ENCODE results near the gene NAA15. TPM values are rescaled to one million over a fixed set of nuclear protein-coding genes. Genes with fewer than 3 reads are reported as not detected.
A peak's percentile ranks its signal among the peaks of the same experiment; 100 is the strongest.

The NAA15 gene
- total and polyA plus RNA-seq, 12 donors: 4.6 to 36.4 (median 29.0) TPM

- peak in 1 of 7 donors; percentile 19 for DNase-seq
- Histone ChIP-seq H3K9me3 (replicated peaks in 1 of 3) (peaks cover 0 to 6% (median 0%) of the 10 kb centered on the region in 3 donors), H3K27ac (no peak overlapping the region), H3K4me3 (no peak overlapping the region), H3K4me1 (replicated peaks in 1 of 2) (no peaks in the 10 kb centered on the region), H3K36me3 (replicated peaks in 1 of 2) (no peaks in the 10 kb centered on the region), H3K27me3 (no peaks in the 10 kb centered on the region)
- intact Hi-C loops (cut with DNase I): no loop called here
- WGBS, 4 donors: 68 to 81% (median 71%) methylated on average over 2 of the region's 2 CpGs
- TF ChIP-seq POLR2A (IDR thresholded peaks at IDR 0.05) (no peak), CTCF (IDR thresholded peaks at IDR 0.05) (peak; percentile 24 to 78 (median 65))
Measured at GRCh38 chr4:139416073-139416673, 114.9 kb downstream of the NAA15 start.

- intact Hi-C loops (cut with DNase I): no loop called here
- TF ChIP-seq POLR2A (IDR thresholded peaks at IDR 0.05) (no peak), CTCF (IDR thresholded peaks at IDR 0.05) (no peak)
- WGBS, 4 donors: 66 to 70% (median 70%) methylated on average over 2 of the region's 2 CpGs
- H3K27ac ChIP-seq: peak overlapping the region in 3 of 5 donors; percentile 47 to 77 (median 65)
- no peaks in the 10 kb centered on the region for H3K36me3 ChIP-seq (replicated peaks in 1 of 2)
- no peak overlapping the region for H3K4me3 ChIP-seq
- no peaks in the 10 kb centered on the region for H3K4me1 ChIP-seq (replicated peaks in 1 of 2)
- peak; percentile 58 to 89 (median 72) for DNase-seq
- peaks cover 0 to 5% (median 0%) of the 10 kb centered on the region in 3 donors for H3K9me3 ChIP-seq (replicated peaks in 1 of 3)
- no peaks in the 10 kb centered on the region for H3K27me3 ChIP-seq
Measured at GRCh38 chr4:139419388-139419914, 118.1 kb downstream of the NAA15 start.

GRCh38 chr4:139420652-139421051 is 119.3 kb downstream of the NAA15 start:
- Histone ChIP-seq H3K9me3 (replicated peaks in 1 of 3) (no peaks in the 10 kb centered on the region), H3K27me3 (no peaks in the 10 kb centered on the region), H3K36me3 (replicated peaks in 1 of 2) (no peaks in the 10 kb centered on the region), H3K4me1 (replicated peaks in 1 of 2) (no peaks in the 10 kb centered on the region), H3K4me3 (no peak overlapping the region), H3K27ac (no peak overlapping the region)
- DNase-seq: no peak
- TF ChIP-seq POLR2A (IDR thresholded peaks at IDR 0.05): no peak
- no peak for TF ChIP-seq CTCF (IDR thresholded peaks at IDR 0.05)
- WGBS, 4 donors: 93 to 100% (median 96%) methylated on average over 1 of the region's 1 CpG
- intact Hi-C loops (cut with DNase I): no loop called here

- H3K27ac ChIP-seq: no peak overlapping the region
- TF ChIP-seq CTCF (IDR thresholded peaks at IDR 0.05) (no peak), POLR2A (IDR thresholded peaks at IDR 0.05) (no peak)
- 95 to 97% (median 97%) methylated on average over 23 of the region's 23 CpGs for WGBS, 4 donors
- no peak overlapping the region for H3K4me3 ChIP-seq
- no peaks in the 10 kb centered on the region for H3K4me1 ChIP-seq (replicated peaks in 1 of 2)
- DNase-seq: no peak
- H3K9me3 ChIP-seq (replicated peaks in 1 of 3): no peaks in the 10 kb centered on the region
- H3K27me3 ChIP-seq: no peaks in the 10 kb centered on the region
- intact Hi-C loops (cut with DNase I): no loop called here
- no peaks in the 10 kb centered on the region for H3K36me3 ChIP-seq (replicated peaks in 1 of 2)
Measured at GRCh38 chr4:139436122-139436521, 134.8 kb downstream of the NAA15 start.
